Adrenal gland (tissue), 5 donors: ENCODE data around the gene GALNT12.

Experiments used
- POLR2A ChIP-seq, 2 donors: fragments of 450-650 bp; IDR thresholded peaks; one replicate each; pipeline ENCODE4 v1.6.1; 2017; ENCODE audit warnings: antibody characterized with exemption in 2 of 2, mild to moderate bottlenecking in 2 of 2, moderate library complexity in 1 of 2
- TF ChIP-seq, protein P1 (sequence below), 6 experiments: fragments of 450-650 bp in 4 of 6; fragments of 200-600 bp in 2 of 6; sonication (generic) in 1 of 6; IDR thresholded peaks; 1 replicate in 5 of 6; 2 replicates in 1 of 6; pipeline versions ENCODE4 v1.5.1 to v1.8.0; 2016 to 2021; ENCODE audit warnings: antibody characterized with exemption in 6 of 6, mild to moderate bottlenecking in 2 of 6, moderate library complexity in 1 of 6
- donor health status: DM: no; HTN: no; CAD: no.

DNA sequence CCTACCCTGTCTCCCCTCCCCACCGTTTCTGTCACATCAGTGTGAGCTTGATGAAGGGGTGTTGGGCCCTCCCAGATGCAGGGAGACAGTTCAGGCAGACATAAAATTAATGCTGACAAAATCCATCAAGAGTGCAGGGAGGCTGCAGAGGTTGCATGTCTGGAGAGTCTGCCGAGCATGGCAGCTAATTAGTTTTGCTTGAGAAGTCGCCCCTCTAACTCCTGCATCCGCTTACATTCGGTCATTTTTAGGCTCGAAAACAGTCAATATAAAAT is 44.9 kb downstream of the GALNT12 start:
- TF ChIP-seq POLR2A (IDR thresholded peaks at IDR 0.05) = no peak
- TF ChIP-seq, protein P1, sequence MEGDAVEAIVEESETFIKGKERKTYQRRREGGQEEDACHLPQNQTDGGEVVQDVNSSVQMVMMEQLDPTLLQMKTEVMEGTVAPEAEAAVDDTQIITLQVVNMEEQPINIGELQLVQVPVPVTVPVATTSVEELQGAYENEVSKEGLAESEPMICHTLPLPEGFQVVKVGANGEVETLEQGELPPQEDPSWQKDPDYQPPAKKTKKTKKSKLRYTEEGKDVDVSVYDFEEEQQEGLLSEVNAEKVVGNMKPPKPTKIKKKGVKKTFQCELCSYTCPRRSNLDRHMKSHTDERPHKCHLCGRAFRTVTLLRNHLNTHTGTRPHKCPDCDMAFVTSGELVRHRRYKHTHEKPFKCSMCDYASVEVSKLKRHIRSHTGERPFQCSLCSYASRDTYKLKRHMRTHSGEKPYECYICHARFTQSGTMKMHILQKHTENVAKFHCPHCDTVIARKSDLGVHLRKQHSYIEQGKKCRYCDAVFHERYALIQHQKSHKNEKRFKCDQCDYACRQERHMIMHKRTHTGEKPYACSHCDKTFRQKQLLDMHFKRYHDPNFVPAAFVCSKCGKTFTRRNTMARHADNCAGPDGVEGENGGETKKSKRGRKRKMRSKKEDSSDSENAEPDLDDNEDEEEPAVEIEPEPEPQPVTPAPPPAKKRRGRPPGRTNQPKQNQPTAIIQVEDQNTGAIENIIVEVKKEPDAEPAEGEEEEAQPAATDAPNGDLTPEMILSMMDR (IDR thresholded peaks at IDR 0.05) = no peak
